ENCODE measurements around the gene CCDC51.
"Not testable (repeated sequence)": the region's sequence is repeated elsewhere in the genome, so short reads cannot be mapped to it uniquely, and the experiment has no call there.

The CCDC51 gene

DNA sequence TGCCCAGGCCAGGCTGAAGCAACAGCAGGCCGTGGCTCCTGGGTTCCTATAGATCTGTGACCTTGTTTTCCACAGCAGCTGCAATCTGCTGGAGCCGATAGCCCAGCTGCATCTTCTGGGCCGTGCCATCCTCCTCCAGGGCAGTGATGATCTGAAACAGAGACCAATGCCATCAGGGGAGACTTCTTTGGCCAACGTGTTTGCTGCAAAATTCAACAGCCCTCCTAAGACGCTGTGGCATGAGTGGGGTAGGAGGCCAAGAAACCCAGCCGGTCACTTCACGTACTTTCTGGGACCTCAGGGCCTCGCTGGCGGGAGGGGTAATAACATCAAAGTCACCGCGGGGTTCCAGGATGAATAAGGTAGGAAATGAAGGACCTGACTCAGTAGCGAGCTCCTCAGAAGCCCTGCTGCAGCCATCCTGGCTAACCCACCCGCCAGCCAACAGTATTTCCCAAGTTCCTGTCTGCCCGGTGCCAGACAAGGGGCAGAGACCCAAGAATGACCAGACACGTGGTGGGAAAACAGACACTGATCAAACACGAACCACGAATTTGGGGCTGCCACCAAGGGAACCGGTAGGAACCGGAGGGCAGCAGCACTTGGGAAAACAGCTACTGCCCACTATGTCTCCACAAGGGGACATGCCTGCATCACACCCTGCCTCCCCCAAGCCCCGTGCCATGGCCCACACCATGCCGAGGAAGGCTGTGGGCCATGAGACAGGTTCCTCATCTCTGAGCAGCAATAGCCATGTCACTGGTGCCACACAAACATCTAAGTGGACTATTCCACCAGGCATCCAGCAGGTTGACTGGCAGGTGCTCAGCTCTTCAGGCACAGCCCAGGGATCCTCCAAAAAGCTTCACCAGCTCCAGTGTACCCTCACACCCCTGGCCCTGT, 35.2 kb downstream of the CCDC51 start:
- no peak for FAIRE-seq

DNA sequence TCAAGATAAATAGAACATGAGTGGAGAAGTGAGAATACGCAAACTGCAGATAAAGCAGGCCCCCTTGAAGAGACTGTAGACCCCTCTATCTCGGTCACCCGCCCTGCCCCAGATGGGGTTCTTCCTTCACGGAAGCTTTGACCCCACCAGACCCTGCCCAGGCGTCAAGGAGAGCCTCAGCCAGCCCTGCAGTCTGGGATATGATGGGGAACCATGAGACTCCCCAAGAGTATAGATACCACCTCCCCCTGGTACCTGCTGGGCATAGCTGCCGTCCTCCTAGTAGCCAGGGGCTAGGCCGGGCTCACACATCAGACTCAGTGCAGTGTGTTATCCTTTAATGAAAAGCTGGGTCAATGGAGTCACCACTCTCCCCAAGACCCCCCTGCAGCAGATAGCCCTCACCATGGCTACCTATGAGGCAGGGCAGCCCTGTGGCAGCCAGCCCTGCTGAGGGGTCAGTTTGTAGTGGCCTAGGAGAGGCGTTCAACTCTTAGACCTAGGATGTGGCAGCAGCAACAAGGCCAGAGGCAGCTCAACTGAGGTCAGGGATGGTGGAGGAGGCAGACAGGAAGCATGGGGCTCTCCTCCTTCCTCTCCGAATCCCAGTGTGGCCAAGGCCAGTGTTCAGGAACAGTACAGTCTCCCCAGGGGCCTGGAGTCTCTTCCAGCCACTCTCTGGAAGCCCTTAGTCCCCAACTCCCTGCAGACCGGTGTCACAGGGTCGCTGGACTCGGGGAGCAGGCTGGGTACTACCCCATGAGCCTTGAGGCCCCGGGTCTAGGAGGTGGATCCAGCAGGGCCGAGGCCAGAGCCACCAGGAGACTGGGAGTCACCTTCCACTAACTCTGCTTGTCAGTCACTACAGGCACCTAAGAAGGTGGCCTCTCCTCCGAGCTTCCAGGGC, 36.1 kb downstream of the CCDC51 start:
- FAIRE-seq, result no peak

DNA sequence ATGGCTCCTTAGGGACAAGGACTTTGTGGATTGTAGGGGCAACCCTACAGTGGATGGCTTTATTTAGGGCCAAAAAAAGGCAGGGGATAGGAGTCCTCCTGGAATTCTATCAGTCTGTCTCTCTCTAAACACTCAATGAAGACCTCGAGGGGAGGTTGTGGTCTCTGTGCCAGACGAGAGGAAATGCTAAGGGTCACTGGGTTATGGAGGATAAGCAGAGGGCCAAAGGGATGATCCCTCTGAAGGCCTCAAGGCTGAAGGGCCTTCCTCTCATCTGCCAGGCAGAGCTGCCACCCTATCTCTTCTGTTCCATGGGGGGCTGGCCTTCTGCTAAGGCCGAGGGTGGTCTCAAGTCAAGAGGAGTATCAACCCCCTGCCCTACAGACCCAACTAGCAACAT, 37.0 kb downstream of the CCDC51 start:
- FAIRE-seq, result no peak

DNA sequence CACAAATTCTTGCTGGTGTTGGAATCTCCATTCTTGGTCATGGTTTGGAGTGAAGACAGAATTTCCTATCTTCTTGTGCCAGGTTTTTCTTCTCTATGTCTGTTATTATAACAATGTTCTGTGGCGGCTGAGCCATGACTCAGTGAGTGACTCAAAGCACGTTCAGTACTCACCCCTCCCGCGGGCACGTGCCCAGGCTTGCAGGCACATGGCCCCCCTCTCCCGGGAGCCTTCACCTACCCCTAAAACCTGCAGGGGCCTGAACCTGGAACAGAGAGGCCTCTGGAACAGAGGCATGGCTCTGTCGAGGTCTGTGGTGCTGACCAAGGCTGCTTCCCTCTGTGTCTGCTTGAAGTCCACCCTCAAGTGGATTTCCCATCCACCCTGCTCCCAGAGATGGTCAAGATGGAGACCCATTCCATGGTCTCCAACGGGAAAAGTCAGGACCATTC, 37.6 kb downstream of the CCDC51 start:
- no peak for FAIRE-seq

DNA sequence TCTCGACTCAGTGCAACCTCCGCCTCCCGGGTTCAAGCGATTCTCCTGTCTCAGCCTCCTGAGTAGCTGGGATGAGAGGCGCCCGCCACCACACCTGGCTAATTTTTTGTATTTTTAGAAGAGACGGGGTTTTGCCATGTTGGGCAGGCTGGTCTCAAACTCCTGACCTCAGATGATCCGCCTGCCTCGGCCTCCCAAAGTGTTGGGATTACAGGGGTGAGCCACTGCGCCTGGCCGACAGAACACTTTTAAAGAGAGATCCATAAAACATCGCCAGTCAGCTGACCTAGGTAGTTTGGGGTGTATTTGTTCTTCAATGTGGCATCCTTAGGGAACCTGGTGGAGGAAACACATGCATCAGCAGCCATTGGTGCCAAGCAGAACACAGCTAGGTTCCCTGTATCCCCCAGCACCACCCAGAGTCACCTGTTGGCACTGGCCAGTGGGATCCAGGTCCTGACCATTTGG, 38.5 kb downstream of the CCDC51 start:
- FAIRE-seq, result not testable (repeated sequence)

DNA sequence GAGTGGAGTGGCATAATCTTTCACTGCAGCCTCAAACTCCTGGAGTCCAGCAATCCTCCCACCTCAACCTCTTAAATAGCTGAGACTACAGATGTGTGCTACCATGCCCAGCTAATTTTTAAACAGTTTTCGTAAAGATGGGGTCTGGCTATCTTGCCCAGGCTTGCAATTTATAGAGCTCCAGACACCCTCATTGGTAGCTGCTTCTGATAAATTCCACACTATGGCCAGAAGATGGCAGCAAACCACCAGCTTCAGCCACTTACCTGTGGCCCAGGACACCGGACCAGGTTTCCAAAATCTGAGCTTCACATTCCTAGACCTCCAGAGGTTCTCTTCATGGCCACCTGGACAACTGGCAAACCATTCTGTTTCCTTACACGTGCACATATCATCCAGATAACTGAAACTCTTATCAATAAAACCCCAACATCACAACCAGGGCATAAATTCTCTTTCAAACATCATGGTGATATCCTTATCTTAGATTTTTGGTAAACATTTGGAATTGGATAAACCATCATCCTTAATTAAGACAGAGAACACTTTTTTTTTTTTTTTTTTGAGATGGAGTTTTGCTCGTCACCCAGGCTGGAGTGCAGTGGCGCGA, 39.0 kb downstream of the CCDC51 start:
- FAIRE-seq, result no peak

DNA sequence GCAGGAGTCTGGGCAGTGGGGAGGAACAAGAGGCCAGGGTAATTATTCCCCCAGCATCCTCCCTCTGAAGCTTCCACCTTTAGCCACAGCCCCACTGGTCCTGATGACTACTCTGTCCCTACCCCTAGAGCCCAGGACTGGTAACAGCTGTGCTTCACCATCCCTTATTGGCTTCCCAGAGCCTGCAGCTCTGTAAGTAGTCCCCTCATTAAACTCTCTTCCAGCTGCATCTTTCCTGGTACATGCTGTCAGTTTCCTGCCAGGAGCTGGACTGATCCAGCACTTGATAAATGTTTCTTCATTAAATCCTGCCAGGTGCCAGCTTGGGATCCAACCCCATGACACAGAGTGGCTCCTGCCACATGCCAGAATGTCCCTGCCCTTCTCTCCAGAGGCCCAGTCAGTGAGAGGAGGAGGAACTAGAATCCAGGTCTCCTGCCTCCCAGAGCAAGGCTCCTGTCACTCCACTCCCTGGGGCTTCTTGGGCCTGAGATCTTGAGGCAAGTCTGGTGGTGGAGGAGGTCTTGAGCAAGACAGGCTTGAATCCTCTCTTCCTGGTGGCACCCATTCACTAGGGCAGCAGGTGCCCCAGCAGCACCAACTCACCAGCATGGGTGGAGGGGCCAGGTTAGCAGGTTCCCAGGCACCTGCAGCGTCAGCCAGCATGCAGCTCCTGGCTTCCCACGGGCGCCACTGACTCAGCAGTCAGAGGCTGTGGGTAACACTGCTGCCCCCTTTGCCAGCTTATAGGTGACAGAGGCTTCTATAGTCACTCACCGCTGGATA, 40.3 kb downstream of the CCDC51 start:
- FAIRE-seq, result no peak

DNA sequence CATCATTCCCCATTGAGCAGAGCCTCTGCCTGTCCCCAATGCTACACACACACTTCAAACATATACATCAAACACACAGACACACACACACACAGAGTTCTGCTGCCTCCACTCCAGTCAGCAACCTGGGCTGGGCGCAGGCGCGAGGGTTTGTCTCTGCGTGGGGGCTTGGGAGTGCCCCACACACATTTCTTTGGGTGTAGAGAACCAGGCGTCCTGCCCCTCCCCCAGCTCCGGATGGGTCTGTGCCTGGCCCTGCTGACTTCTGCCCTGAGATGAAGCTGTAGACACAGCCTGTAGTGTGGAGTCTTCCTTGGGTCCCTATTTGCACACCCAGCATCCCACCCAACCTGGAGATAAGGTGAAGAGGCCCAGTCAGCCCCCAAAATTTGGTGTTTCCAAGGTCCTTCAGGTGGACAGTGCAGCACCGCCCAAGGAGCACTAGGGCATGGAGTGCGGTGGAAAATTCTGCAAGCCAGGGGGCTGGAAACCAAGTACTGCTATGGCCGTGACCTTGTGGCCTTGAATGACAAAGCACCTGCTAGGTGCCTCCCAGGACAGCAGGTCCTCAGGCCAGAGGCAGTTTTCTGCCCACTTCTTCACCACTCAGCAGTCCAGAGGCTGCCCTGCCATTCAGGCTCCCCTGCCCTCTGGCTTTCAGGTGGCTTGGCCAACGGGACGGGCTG, 41.1 kb downstream of the CCDC51 start:
- no peak for FAIRE-seq

DNA sequence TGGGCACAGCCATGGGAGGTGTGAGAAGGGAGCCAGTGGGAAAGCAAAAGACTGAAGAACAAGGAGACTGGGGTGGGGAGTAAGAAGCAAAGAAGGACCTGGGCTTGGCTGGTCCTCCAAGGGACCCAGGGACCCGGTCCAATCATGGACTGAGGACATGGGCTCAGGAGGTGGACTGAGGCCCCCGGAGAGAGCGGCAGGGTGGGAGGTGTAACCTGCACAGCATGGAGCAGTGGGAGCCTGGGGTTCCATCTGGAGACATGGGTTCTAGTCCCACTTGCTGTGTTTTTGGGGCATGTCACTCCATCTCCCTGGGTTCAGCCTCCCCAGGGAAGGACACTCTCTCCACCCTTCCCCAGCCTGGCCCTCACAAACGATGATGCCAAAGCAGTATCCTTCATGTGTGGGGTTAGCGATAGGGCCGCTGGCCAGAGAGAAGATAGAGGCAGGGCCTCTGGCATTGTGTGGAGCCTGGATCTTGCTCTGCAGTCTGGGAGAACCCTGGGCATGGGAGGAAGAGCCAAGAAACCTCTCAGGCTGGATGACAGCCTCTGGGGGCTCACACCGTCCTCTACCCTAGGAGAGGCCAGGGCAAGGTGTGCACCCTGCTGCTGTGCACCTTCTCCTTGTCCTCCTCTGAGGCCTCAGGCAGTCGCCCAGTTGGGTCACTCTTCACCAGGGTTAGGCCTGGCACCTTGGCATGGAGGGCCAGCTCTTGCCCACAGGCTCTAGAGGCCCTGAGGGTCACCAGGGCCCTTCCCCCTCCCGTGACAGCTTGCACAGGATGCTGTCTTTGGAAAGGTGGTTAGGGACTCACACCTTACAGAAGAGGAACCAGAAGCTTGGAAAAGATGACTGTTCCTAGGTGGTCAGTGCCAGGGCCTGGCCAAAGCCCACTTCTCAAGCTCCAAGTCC, 41.9 kb downstream of the CCDC51 start:
- FAIRE-seq, result no peak

DNA sequence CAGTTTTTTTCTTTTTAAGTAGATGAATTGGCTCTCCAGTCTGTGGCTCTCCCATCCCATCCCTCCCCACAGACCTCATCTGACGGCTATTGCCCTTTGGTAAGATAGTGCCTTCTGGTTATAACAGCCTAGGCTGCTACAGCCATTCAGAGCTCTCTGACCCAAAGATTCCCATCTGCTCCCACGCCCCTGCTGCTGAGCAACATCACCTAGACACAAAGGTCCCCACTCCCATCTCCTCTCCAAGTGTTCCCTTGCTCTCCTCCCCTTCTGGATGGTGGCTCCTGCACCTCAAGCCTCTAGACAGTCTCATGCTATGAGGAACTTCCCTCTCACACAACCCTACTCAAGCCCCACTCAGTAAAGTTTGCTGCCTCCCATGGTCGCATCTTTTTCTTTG, 44.2 kb downstream of the CCDC51 start:
- no peak for FAIRE-seq

DNA sequence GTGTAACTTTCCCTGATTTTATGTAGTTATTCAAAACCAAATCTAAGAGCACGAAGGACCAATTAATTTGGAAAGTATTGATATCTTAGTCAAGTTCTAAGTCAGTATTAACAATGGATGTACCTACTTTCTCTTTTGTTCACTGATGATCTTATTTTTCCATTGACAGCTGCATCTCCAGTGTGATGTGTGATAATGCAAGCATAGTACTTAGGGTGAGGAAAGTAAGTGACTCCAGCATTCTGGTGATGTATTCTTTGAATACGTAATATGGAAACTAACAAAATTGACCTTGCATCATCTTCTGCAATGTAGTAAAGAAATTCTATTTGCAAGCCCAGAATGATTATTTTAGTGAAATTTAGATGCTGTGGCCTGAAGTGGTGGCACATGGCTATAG, 45.5 kb downstream of the CCDC51 start:
- no peak for FAIRE-seq

DNA sequence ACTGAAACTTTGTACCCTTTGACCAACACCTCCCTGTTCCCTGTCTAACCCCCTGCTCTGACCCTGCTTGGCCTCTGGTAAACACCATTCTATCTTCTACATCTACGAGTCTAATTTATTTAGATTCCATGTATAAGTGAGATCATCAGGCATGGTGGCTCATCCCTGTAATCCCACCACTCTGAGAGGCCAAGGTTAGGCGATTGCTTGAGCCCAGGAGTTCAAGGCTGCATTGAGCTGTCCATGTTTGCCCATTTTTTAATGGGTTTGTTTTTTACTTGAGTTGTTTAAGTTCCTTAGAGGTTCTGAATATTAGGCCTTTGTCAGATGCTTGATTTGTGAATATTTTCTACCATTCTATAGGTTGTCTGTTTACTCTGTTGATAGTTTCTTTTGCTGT, 51.0 kb downstream of the CCDC51 start:
- no peak for FAIRE-seq

DNA sequence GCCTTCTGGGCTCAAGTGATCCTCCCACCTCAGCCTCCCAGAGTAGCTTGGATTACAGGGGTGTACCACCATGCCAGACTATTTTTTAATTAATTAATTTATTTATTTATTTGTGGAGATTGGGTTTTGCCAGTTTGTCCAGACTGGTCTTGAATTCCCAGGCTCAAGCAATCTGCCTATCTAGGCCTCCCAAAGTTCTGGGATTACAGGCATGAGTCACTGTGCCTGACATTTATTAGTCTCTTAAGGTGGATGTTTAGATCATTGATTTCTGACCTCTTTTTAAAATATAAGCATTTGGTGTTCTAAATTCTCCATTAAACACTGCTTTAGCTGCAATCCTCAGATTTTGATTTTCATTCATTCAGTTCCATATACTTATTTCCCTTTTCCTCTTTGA, 52.3 kb downstream of the CCDC51 start:
- no peak for FAIRE-seq
